ENCODE data around the gene CAMK2G.
A peak's percentile ranks its signal among the peaks of the same experiment; 100 is the strongest.
"Not testable (repeated sequence)": the region's sequence is repeated elsewhere in the genome, so short reads cannot be mapped to it uniquely, and the experiment has no call there.

CAMK2G gene

DNA sequence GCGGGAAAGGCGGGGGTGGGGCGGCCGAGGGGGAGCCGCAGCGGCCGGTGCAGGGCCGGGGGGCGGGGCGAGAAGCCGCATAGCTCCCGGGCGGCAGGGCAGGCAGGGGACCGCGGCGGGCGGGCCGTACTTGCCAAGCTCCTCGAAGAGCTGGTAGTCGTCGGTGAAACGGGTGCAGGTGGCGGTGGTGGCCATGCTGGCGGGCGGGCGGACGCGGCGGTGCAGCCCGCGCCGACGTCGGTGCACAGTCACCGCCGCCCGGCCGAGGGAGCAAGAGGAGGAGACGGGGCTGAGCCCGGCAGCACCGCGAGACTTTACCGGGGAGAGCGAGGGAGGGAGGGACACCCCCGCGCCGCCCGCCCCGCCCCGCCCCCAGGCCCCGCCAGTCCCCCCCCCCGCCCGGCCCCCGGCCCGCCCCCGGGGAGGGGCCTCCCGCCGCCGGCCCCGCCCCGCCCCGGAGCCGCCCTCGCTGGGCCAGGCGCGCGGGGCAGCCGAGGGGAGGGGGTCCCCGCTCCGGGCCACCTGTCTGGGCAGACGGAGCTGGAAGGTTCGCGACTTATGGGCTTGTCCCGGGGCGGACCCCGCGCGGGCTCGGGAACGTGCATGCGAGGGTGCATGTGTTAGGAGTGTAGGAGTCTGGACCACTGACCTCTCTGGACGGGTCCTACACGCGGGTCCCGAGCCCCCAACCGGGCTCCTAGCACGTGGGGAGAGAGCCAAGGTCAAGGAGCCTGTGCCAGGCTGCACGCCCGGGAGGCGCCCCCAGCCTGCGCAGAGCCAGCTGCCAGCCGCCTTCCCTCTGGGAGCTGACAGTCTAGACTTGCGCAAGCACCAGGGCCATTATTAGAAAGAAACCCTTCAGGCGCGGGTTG is at the start of gene CAMK2G:
Gene CAMK2G (minus strand): TSS at position 289 of the 872 bp plus-strand sequence. CDS start 94 bp downstream, at position 195.
- H3K4me1 ChIP-seq (ENCODE audit: control insufficient read depth, insufficient read depth, low read length), result peaks cover 45% of the 10 kb centered on the region
- H3K27me3 ChIP-seq (ENCODE audit: control insufficient read depth, insufficient read depth, low read length), result no peaks in the 10 kb centered on the region
- peak within 1 kb of the TSS; percentile 39 for H3K9ac ChIP-seq (ENCODE audit: low read length)
- H3K36me3 ChIP-seq (ENCODE audit: control insufficient read depth, insufficient read depth, low read length), result no peaks in the 10 kb centered on the region
- H3K9me3 ChIP-seq (ENCODE audit: control insufficient read depth, low read length), result no peaks in the 10 kb centered on the region
- peak within 1 kb of the TSS; percentile 4 for H3K4me3 ChIP-seq (ENCODE audit: low read length)

DNA sequence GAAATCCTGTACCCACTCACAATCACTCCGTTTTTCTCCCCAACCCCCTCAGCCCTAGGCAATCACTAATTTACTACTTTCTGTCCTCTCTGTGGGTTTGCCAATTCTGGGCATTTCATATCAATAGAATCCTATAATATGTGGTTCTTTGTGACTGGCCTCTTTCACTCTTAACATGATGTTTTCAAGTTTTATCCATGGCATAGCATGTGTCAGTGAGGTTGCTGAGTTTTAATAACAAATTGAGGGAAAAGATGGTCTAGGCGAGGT is 48.4 kb upstream of the CAMK2G start:
- Histone ChIP-seq H3K27me3 (ENCODE audit: control insufficient read depth, insufficient read depth, low read length) (no peaks in the 10 kb centered on the region), H3K36me3 (ENCODE audit: control insufficient read depth, insufficient read depth, low read length) (no peaks in the 10 kb centered on the region), H3K9ac (ENCODE audit: low read length) (no peak overlapping the region), H3K4me1 (ENCODE audit: control insufficient read depth, insufficient read depth, low read length) (no peaks in the 10 kb centered on the region), H3K4me3 (ENCODE audit: low read length) (no peak overlapping the region), H3K9me3 (ENCODE audit: control insufficient read depth, low read length) (no peaks in the 10 kb centered on the region)

DNA sequence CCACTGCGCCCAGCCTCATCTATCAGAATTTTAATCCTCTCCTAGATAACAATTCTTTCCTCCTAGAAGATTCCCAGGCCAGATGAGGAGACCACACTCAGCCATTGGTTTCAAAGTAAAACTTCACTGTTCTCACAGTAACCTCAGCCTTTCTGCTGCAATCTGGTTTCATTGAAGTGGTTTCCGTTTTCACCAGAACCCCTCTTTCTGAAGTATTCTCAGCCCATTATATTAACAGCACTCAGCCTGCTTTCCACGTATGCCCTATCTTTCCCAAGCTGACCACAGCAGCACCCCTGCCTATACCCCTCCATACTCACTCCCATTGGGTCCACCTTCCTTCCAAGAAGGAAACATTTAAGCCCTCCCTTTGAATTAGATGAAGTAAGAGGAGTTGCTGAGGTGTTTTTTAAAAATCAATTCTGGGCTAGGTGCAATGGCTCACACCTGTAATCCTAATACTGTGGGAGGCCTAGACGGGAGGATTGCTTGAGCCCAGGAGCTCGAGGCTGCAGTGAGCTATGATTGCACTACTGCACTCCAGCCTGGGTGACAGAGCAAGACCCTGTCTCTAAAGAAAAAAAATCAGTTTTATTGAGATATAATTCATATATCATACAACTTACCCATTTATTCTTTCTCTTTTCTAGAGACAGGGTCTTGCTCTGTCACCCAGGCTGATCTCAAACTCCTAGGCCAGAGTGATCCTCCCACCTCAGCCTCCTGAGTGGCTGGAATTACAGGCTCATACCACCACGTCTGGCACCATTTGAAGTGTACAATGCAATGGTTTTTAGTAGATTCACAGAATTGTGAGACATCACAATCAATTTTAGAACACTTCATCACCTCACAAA is 47.9 kb upstream of the CAMK2G start:
- peaks cover 4% of the 10 kb centered on the region for H3K4me1 ChIP-seq (ENCODE audit: control insufficient read depth, insufficient read depth, low read length)
- no peaks in the 10 kb centered on the region for H3K9me3 ChIP-seq (ENCODE audit: control insufficient read depth, low read length)
- H3K9ac ChIP-seq (ENCODE audit: low read length), result no peak overlapping the region
- H3K4me3 ChIP-seq (ENCODE audit: low read length), result no peak overlapping the region
- no peaks in the 10 kb centered on the region for H3K27me3 ChIP-seq (ENCODE audit: control insufficient read depth, insufficient read depth, low read length)
- no peaks in the 10 kb centered on the region for H3K36me3 ChIP-seq (ENCODE audit: control insufficient read depth, insufficient read depth, low read length)

DNA sequence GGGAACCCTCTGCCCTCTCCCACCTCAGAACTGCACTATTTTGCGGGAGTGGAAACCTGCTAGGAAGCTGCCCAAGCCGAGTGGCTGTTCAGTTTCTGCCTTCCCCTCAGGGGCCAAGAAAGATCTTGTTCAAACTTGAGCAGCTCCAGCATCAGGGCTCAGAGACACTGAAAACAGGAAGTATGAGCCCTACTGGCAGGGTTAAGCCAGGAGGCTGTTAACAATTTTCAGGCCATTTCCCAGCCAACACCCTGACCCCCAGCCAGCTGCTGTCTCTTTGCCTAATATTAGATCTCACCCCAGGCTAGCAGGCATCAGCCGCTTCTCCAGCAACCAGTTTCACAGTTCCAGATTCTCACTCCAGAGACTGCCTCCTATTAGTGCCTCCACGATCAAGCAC is 45.7 kb upstream of the CAMK2G start:
- H3K4me3 ChIP-seq (ENCODE audit: low read length), result no peak overlapping the region
- H3K36me3 ChIP-seq (ENCODE audit: control insufficient read depth, insufficient read depth, low read length), result no peaks in the 10 kb centered on the region
- H3K9ac ChIP-seq (ENCODE audit: low read length), result no peak overlapping the region
- H3K9me3 ChIP-seq (ENCODE audit: control insufficient read depth, low read length), result no peaks in the 10 kb centered on the region
- H3K27me3 ChIP-seq (ENCODE audit: control insufficient read depth, insufficient read depth, low read length), result no peaks in the 10 kb centered on the region
- peaks cover 10% of the 10 kb centered on the region for H3K4me1 ChIP-seq (ENCODE audit: control insufficient read depth, insufficient read depth, low read length)

DNA sequence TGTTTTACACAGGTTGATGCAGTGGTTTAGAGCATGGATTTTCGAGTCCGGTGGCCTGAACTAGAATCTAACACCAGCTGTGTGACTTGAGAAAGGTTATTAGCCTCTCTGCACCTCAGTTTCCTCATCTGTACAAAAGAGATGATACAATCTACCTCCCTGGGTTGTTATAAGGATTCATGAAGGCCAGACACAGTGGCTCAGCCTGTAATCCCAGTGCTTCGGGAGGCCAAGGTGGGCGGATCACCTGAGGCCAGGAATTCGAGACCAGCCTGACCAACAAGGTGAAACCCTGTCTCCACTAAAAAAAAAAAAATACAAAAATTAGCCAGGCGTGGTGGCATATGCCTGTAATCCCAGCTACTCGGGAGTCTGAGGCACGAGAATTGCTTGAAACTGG is 45.1 kb upstream of the CAMK2G start:
- H3K4me1 ChIP-seq (ENCODE audit: control insufficient read depth, insufficient read depth, low read length); H3K9ac ChIP-seq (ENCODE audit: low read length); H3K27me3 ChIP-seq (ENCODE audit: control insufficient read depth, insufficient read depth, low read length); H3K36me3 ChIP-seq (ENCODE audit: control insufficient read depth, insufficient read depth, low read length); H3K4me3 ChIP-seq (ENCODE audit: low read length); H3K9me3 ChIP-seq (ENCODE audit: control insufficient read depth, low read length): not testable (repeated sequence)

DNA sequence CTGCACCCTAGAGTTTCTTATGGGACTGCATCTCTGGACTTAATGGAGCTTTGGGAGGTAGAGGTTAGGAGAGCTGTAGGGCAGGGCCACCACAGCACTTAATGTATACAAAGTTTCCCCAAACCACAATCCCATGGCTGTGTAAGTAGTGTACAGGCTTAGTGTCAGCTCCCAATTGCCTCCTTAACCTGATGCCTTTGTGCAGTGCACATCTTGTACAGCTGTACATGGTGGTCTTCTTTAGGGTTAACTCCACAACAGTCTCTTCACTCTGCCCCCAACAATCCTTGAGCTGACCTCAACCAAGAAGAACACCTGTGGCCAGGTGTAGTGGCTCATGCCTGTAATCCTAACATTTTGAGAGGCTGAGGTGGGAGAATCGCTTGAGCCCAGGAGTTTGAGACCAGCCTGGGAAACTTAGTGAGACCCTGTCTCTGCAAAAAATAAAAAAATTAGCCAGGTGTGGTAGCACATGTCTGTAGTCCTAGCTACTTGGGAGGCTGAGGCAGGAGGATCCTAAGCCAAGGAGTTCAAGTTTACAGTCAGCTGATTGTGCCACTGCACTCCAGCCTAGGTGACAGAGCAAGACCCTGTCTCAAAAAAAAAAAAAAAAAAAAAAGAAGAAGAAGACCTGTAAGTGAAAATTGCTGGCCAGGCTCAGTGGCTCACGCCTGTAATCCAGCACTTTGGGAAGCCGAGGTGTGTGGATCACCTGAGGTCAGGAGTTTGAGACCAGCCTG is 43.4 kb upstream of the CAMK2G start:
- Histone ChIP-seq H3K9me3 (ENCODE audit: control insufficient read depth, low read length) (no peaks in the 10 kb centered on the region), H3K27me3 (ENCODE audit: control insufficient read depth, insufficient read depth, low read length) (peaks cover 5% of the 10 kb centered on the region), H3K4me1 (ENCODE audit: control insufficient read depth, insufficient read depth, low read length) (peaks cover 10% of the 10 kb centered on the region), H3K36me3 (ENCODE audit: control insufficient read depth, insufficient read depth, low read length) (no peaks in the 10 kb centered on the region), H3K9ac (ENCODE audit: low read length) (no peak overlapping the region), H3K4me3 (ENCODE audit: low read length) (no peak overlapping the region)

DNA sequence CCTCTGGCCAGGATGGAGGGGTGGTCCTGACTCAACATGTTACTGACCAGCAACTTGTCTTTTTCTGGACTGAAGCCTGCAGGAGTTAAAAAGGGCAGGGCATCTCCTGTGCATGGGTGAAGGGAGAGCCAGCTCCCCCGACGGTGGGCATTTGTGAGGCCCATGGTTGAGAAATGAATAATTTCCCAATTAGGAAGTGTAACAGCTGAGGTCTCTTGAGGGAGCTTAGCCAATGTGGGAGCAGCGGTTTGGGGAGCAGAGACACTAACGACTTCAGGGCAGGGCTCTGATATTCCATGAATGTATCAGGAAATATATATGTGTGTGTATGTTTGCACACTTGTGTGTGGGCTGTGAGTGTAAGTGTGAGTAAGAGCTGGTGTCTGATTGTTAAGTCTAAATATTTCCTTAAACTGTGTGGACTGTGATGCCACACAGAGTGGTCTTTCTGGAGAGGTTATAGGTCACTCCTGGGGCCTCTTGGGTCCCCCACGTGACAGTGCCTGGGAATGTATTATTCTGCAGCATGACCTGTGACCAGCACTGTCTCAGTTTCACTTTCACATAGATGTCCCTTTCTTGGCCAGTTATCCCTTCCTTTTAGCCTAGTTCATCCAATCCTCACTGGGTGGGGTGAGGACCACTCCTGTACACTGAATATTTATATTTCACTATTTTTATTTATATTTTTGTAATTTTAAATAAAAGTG is 42.6 kb upstream of the CAMK2G start:
- Histone ChIP-seq H3K9ac (ENCODE audit: low read length) (no peak overlapping the region), H3K27me3 (ENCODE audit: control insufficient read depth, insufficient read depth, low read length) (peaks cover 8% of the 10 kb centered on the region), H3K9me3 (ENCODE audit: control insufficient read depth, low read length) (no peaks in the 10 kb centered on the region), H3K4me1 (ENCODE audit: control insufficient read depth, insufficient read depth, low read length) (peaks cover 10% of the 10 kb centered on the region), H3K4me3 (ENCODE audit: low read length) (no peak overlapping the region), H3K36me3 (ENCODE audit: control insufficient read depth, insufficient read depth, low read length) (no peaks in the 10 kb centered on the region)

DNA sequence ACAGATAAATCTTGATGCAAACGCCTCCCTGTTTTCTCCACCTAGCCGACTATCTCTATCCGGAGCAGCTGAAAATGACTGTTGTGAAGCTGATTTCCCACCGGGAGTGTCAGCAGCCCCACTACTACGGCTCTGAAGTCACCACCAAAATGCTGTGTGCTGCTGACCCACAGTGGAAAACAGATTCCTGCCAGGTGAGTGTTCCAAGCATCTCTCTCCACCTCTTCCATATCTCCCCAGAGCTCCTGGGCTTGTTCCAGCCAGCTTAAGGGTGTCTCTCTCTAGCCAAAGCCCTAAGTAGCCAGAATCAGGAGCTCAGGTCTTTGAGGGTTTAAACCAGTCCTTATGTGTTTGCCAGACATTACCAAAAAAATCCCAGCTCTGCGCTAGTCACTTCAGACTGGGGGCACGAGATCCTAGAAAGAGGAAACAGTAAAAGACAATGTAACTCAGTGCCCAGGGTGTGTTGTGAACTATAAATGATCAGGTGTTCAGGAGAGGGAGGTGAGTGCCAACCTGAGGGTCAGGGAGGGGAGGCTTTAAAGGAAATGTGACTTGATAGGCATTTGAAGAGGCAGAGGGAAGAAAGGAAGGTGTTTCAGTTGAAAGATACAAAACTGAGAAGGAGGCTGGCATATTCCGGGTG is 41.0 kb upstream of the CAMK2G start:
- H3K9ac ChIP-seq (ENCODE audit: low read length), result no peak overlapping the region
- no peak overlapping the region for H3K4me3 ChIP-seq (ENCODE audit: low read length)
- peaks cover 22% of the 10 kb centered on the region for H3K27me3 ChIP-seq (ENCODE audit: control insufficient read depth, insufficient read depth, low read length)
- H3K36me3 ChIP-seq (ENCODE audit: control insufficient read depth, insufficient read depth, low read length), result no peaks in the 10 kb centered on the region
- H3K9me3 ChIP-seq (ENCODE audit: control insufficient read depth, low read length), result no peaks in the 10 kb centered on the region
- H3K4me1 ChIP-seq (ENCODE audit: control insufficient read depth, insufficient read depth, low read length), result peaks cover 14% of the 10 kb centered on the region

DNA sequence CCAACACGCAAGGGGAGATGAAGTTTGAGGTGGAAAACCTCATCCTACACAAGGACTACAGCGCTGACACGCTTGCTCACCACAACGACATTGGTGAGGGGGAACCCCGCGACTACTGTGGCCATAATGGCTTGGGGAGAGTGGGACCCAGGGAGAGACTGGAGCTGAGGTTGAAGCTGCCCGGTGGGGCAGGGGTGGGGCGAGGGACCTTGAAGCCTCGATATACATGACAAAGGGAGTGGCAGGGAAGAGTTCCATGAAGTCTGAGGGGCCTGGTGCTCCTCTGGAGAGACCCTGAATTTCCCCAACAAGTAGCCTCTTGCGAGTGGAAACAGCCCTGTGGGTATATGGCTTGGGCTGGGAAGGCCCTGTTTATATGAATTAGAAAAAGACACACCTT is 39.7 kb upstream of the CAMK2G start:
- peaks cover 24% of the 10 kb centered on the region for H3K4me1 ChIP-seq (ENCODE audit: control insufficient read depth, insufficient read depth, low read length)
- peaks cover 31% of the 10 kb centered on the region for H3K27me3 ChIP-seq (ENCODE audit: control insufficient read depth, insufficient read depth, low read length)
- H3K4me3 ChIP-seq (ENCODE audit: low read length), result no peak overlapping the region
- no peak overlapping the region for H3K9ac ChIP-seq (ENCODE audit: low read length)
- H3K9me3 ChIP-seq (ENCODE audit: control insufficient read depth, low read length), result no peaks in the 10 kb centered on the region
- H3K36me3 ChIP-seq (ENCODE audit: control insufficient read depth, insufficient read depth, low read length), result no peaks in the 10 kb centered on the region

DNA sequence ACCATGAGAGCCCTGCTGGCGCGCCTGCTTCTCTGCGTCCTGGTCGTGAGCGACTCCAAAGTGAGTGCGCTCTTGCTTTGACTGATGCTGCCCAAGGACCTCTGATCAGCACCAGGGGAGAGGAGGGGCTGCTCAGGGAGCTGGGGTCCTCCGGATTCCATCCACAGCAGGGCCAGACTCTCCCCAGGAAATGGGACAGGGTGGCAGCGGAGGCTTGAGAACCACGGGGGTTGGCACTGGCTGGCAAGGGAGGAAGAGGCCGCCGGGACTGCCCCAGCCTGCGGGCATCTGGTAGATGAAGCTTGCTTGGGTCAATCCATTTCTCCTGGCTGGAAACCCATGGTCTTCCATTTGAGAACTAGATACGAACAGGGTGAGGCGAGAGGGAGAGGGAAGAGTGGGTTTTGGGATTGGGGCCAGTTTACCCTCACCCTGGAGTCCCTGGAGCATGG is 37.2 kb upstream of the CAMK2G start:
- Histone ChIP-seq H3K4me3 (ENCODE audit: low read length) (no peak overlapping the region), H3K36me3 (ENCODE audit: control insufficient read depth, insufficient read depth, low read length) (no peaks in the 10 kb centered on the region), H3K9me3 (ENCODE audit: control insufficient read depth, low read length) (no peaks in the 10 kb centered on the region), H3K9ac (ENCODE audit: low read length) (peak overlapping the region; percentile 57), H3K4me1 (ENCODE audit: control insufficient read depth, insufficient read depth, low read length) (peaks cover 17% of the 10 kb centered on the region), H3K27me3 (ENCODE audit: control insufficient read depth, insufficient read depth, low read length) (peaks cover 32% of the 10 kb centered on the region)
